Natural killer cell treated with Interleukin-12 subunit alpha and Interleukin-12 subunit beta and Interleukin-15 and Interleukin-18, amount 100 ng/mL, for 72 hours (primary cell): ENCODE data around the gene TRIM44. TPM values are rescaled to one million over a fixed set of nuclear protein-coding genes. Genes with fewer than 3 reads are reported as not detected.
A peak's percentile ranks its signal among the peaks of the same experiment; 100 is the strongest.

Experiments
- ATAC-seq, 2 donors: fragments of 150-1000 bp; cut with Tn5 transposase in 1 of 2; sonication (Bioruptor Pico), chemical (Tn5 transposase) in 1 of 2; 2 replicates each; pipeline ENCODE4 v1.10.0; 2021
- DNase-seq: peaks from one replicate; pipeline ENCODE4 v3.0.0; 2022; ENCODE audit warnings: low spot score
- H3K27ac Mint-ChIP-seq, 2 donors: 1 replicate in 1 of 2; 2 replicates in 1 of 2; pipeline ENCODE4 v1.8.0; 2022; ENCODE audit warnings: mixed read lengths in 2 of 2, mild to moderate bottlenecking in 1 of 2, moderate library complexity in 1 of 2
- H3K27me3 Mint-ChIP-seq, 2 donors: 1 replicate in 1 of 2; 2 replicates in 1 of 2; pipeline ENCODE4 v1.8.0; 2022; ENCODE audit warnings: mixed read lengths in 2 of 2
- H3K36me3 Mint-ChIP-seq: one replicate; pipeline ENCODE4 v1.8.0; 2022; ENCODE audit warnings: mixed read lengths
- H3K4me1 Mint-ChIP-seq, 2 donors: 1 replicate in 1 of 2; 2 replicates in 1 of 2; pipeline ENCODE4 v1.8.0; 2022; ENCODE audit warnings: low read depth in 2 of 2, mixed read lengths in 2 of 2, mild to moderate bottlenecking in 1 of 2
- H3K4me3 Mint-ChIP-seq: one replicate; pipeline ENCODE4 v1.8.0; 2022; ENCODE audit warnings: mixed read lengths
- H3K9me3 Mint-ChIP-seq: 2 replicates; pipeline ENCODE4 v1.8.0; 2022; ENCODE audit warnings: mixed read lengths
- total RNA-seq, 2 donors: library from RNA; stranded (reverse); gene quantifications; one replicate each; pipeline ENCODE4 v1.2.3, GENCODE V29; 2022

The TRIM44 gene
- total RNA-seq, 2 donors from 2014 or later: 38.1 to 40.6 TPM

DNA sequence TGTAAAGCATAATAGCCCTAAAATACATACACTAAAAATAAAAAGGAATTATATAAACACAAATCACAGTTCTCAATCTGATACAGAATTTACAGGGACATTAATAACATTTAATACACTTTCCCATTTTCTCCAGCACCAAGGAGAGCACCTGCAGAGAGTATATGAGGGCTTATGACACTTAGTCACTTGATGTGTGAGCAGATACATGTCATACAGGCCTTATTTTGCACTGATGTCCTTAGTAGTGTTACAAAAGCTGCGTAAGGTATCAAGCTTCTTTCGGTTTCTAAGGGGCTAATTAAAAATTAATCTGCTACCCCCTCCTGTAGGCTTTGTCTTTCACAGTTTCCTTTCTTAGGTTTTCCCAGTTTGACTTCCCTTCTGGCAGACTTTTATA, 61.3 kb downstream of the TRIM44 start:
- no peak for ATAC-seq
- H3K4me1 Mint-ChIP-seq: peaks cover 21 to 26% of the 10 kb centered on the region in 2 donors
- H3K4me3 Mint-ChIP-seq: no peak overlapping the region
- no peak overlapping the region for H3K27ac Mint-ChIP-seq
- H3K27me3 Mint-ChIP-seq: no peaks in the 10 kb centered on the region
- H3K9me3 Mint-ChIP-seq: no peaks in the 10 kb centered on the region
- peaks cover 13% of the 10 kb centered on the region for H3K36me3 Mint-ChIP-seq
- no peak for DNase-seq

DNA sequence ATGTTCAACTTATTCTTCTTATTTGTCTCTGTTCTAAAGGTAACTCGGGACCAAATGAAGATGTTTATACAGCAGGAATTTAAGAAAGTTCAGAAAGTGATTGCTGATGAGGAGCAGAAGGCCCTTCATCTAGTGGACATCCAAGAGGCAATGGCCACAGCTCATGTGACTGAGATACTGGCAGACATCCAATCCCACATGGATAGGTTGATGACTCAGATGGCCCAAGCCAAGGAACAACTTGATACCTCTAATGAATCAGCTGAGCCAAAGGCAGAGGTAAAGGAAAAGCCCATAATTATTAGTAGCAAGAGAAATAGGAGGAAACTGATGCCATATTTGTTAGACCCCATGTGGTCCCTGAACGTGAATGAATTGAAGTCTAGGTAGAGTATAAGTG, 63.3 kb downstream of the TRIM44 start:
- Mint-ChIP-seq H3K27ac (no peak overlapping the region), H3K4me3 (no peak overlapping the region), H3K36me3 (peaks cover 27% of the 10 kb centered on the region), H3K27me3 (no peaks in the 10 kb centered on the region), H3K9me3 (peaks cover 5% of the 10 kb centered on the region), H3K4me1 (peaks cover 18 to 23% of the 10 kb centered on the region in 2 donors)
- DNase-seq: no peak
- ATAC-seq: no peak

DNA sequence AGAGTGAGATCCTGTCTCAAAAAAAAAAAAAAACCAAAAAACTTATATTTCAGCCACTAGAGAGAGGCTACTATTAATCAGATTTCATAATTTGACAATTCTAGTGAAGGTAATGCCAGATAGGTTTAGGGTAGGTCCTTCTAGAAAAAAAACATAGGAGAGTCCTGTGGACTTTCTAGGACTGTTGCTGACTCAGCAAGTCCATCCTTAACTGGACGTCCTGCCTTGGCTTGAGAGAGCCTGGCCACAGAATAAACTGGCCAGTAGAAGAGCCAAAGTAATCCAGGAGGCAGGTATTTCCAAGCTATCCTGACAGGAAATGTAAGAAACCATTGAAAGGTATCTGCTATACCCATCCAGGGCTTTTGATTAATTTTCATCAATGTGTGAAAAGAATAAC, 64.6 kb downstream of the TRIM44 start:
- H3K4me3 Mint-ChIP-seq: no peak overlapping the region
- no peak overlapping the region for H3K27ac Mint-ChIP-seq
- peaks cover 27% of the 10 kb centered on the region for H3K36me3 Mint-ChIP-seq

DNA sequence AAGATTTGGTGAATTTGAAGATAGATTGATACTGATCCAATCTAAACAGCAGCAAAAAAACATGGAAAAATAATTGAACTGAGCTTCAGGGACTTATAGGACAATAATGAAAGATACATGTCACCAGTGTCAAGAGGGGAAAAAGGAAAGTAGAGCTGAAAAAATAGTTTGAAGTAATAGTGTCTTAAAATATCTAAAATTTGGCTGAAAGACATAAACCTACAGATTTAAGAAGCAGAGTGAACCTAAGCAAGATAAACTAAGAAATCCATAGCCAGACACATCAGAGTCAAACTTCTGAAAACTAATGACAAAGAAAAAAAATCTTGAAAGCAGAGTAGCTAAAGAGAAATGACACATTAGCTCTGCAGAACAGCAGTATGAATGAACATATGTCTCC, 67.7 kb downstream of the TRIM44 start:
- no peak overlapping the region for H3K27ac Mint-ChIP-seq
- H3K36me3 Mint-ChIP-seq: peaks cover 32% of the 10 kb centered on the region
- H3K9me3 Mint-ChIP-seq: peaks cover 5% of the 10 kb centered on the region
- no peaks in the 10 kb centered on the region for H3K27me3 Mint-ChIP-seq
- ATAC-seq (no peak), DNase-seq (no peak)
- no peak overlapping the region for H3K4me3 Mint-ChIP-seq
- peaks cover 2 to 13% of the 10 kb centered on the region in 2 donors for H3K4me1 Mint-ChIP-seq

More for the DNA sequence above, 64.6 kb downstream of the TRIM44 start:
- no peaks in the 10 kb centered on the region for H3K27me3 Mint-ChIP-seq
- peaks cover 5% of the 10 kb centered on the region for H3K9me3 Mint-ChIP-seq
- DNase-seq (no peak), ATAC-seq (no peak)
- H3K4me1 Mint-ChIP-seq: peaks cover 11 to 16% of the 10 kb centered on the region in 2 donors

DNA sequence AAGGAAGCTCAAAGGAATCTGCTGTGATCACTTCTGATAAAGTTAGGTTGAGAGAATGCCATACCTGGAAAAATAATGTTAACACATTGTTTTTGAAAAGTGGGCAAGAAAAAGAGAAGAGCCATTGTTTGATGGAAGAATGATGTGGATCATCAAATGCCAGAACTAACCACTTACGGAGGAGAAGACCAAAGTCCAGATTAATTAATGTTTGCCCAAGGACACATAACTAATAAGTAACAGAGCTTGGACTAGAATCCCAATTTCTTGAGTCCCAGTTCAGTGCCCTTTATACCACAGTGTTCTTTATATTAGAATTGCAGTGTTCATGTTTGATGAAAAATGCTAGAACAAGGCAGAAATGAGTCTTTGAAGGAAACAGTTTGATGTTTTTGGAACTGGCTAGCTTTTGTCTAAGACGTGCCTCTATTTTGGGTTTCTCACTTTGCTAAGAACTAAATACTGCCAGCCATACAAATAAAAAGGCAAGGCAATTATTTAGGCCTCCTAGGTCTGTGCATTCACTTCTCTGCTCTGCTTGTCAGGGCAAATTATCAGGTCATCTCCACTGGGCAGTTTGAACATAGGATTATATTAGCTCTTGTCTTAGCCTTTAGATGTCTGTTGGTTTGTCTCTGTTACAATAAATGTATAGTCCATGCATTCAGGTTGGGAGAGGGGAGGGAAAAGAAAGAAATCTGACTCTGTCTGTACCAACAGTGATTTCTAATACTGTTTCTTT, 72.3 kb downstream of the TRIM44 start:
- Mint-ChIP-seq H3K27ac (no peak overlapping the region), H3K9me3 (peaks cover 3% of the 10 kb centered on the region), H3K4me3 (no peak overlapping the region), H3K36me3 (peaks cover 19% of the 10 kb centered on the region), H3K27me3 (no peaks in the 10 kb centered on the region), H3K4me1 (peaks cover 6 to 20% of the 10 kb centered on the region in 2 donors)
- DNase-seq (no peak), ATAC-seq (no peak)

DNA sequence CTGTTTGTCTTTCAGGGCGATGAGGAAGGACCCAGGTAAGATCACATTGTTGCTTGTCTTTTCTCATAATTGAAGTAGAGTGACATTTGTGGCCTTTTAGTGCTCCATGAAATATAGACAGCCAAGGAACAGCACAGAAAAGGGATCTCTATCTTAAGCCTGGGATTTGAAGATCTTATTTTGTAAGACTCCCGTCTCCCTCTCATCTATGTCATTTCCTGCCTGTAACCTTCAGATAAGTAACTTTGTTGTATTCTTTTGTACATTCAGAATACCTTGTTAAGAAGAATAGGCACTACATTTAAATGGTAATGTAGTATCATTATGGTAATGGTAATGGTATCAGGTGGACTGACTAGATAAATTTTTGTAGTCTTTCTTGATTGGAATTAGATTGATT, 72.8 kb downstream of the TRIM44 start:
- ATAC-seq: no peak
- Mint-ChIP-seq H3K27me3 (no peaks in the 10 kb centered on the region), H3K4me1 (peaks cover 6 to 24% of the 10 kb centered on the region in 2 donors), H3K27ac (no peak overlapping the region), H3K36me3 (peaks cover 13% of the 10 kb centered on the region), H3K4me3 (no peak overlapping the region), H3K9me3 (no peaks in the 10 kb centered on the region)
- DNase-seq: no peak

DNA sequence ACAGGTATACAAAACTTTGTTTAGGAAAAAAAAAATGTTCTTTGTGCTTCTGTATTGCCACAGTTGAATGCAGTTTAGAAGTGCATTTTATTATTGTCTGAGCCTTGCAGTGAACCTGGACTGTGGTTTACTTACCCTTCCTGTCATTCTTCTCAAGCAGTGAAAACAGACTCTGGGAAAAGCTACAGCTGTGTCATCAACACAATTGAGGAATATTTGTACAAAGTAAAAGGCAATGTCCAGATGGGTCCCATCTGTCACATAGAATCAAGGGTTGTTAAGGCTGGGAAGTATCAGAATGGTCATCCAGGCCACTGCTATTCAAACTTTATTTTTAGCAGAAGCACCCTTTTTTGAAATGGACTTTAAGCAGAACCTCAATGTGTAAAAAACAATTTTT, 73.3 kb downstream of the TRIM44 start:
- H3K27ac Mint-ChIP-seq: no peak overlapping the region
- no peak for DNase-seq
- ATAC-seq: no peak
- H3K27me3 Mint-ChIP-seq: no peaks in the 10 kb centered on the region
- H3K9me3 Mint-ChIP-seq: no peaks in the 10 kb centered on the region
- no peak overlapping the region for H3K4me3 Mint-ChIP-seq
- peaks cover 8 to 25% of the 10 kb centered on the region in 2 donors for H3K4me1 Mint-ChIP-seq
- H3K36me3 Mint-ChIP-seq: peaks cover 13% of the 10 kb centered on the region

DNA sequence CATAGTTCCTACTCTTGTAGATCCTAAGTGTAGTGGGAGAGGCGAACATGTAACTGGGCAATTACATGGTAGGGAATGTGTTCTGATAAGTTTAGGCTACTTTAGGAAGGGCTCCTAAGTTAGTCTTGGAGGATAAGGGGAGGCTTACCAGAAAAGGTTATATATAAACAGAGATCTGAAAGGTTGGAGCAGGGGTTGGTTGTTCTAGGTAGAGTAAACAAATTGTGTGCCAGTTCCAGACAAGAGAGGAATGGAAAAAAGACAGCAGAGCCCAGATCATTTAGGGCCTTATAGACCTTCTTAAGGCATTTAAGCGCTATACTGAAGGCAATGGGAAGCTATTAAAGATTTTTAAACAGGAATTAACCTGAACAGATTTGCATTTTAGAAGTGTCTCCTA, 74.4 kb downstream of the TRIM44 start:
- DNase-seq (no peak), ATAC-seq (no peak)
- Mint-ChIP-seq H3K4me3 (no peak overlapping the region), H3K9me3 (no peaks in the 10 kb centered on the region), H3K27me3 (no peaks in the 10 kb centered on the region), H3K27ac (no peak overlapping the region), H3K4me1 (peaks cover 12 to 27% of the 10 kb centered on the region in 2 donors), H3K36me3 (peaks cover 13% of the 10 kb centered on the region)

DNA sequence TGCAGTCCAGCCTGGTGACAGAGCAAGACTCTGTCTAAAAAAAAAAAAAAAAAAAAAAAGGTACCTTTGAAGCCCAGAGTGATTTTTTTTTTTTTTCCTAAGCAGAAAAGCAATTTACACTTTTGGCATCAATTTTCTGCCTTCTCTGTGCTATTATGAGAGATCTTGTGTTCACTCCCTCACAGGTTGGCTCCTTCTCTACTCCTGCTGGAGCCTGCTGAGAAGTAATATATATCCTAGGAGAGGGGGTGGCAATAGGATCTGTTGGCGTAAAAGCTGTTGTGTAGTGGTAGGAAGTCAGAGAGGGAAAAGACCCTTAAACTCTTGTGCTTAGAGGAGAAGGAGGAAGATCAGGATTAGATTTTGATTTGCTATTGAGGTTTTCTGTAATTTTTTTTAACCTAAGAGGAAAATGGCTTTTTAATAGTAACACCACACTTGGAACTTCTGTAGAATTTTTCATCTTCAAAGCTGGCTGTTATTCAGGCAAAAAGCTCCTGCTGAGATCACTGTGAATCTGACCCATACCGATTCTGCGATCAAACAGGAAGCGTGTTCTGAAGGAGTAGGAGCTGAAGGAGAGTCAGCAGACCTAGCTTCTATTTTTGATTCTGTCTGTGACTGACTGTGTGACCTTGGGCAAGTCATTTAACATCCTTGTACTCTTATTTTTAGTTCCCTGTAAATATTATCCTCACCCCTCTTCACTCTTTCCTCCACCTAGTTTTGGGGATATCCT, 77.7 kb downstream of the TRIM44 start:
- Mint-ChIP-seq H3K27ac (peak overlapping the region in 1 of 2 donors; percentile 6), H3K4me3 (no peak overlapping the region), H3K36me3 (peaks cover 12% of the 10 kb centered on the region), H3K27me3 (no peaks in the 10 kb centered on the region), H3K4me1 (peaks cover 10 to 23% of the 10 kb centered on the region in 2 donors), H3K9me3 (no peaks in the 10 kb centered on the region)
- DNase-seq (no peak), ATAC-seq (no peak)

DNA sequence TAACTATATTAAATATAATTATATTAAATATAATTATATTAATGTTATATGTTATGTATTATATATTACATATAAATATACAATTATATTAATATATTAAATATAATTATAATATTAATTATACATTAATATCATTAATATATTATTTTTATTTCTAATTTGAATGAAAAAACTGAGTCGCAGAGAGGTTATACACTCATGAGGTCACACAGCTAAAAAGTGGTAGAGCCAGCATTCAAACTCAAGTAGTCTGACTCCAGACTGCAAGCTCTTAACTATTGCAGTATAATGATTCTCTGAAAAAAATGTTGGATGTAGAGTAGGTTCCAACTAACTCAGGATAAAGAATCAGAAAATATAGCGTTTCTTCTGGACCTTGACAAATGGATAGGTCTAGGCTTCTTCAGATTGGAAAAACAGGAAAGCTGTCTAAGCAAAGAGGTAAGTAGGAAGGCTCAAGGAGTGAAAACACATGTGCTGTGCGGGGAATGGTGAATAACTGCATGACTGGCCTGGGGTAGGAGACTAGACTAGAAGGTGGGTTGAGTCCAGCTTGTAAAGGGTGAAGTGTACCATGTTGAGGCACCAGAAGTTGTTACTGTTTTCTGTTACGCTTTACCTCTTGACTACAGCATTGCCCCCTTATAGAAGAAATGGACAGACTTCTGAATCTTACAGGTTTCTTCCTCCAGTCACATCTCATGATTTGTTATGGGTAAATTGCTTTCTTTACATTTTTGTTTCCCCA, 80.3 kb downstream of the TRIM44 start:
- no peak overlapping the region for H3K27ac Mint-ChIP-seq
- H3K4me1 Mint-ChIP-seq: peaks cover 6 to 18% of the 10 kb centered on the region in 2 donors
- DNase-seq (no peak), ATAC-seq (no peak)
- H3K27me3 Mint-ChIP-seq: no peaks in the 10 kb centered on the region
- peaks cover 4% of the 10 kb centered on the region for H3K36me3 Mint-ChIP-seq
- no peak overlapping the region for H3K4me3 Mint-ChIP-seq
- H3K9me3 Mint-ChIP-seq: no peaks in the 10 kb centered on the region

DNA sequence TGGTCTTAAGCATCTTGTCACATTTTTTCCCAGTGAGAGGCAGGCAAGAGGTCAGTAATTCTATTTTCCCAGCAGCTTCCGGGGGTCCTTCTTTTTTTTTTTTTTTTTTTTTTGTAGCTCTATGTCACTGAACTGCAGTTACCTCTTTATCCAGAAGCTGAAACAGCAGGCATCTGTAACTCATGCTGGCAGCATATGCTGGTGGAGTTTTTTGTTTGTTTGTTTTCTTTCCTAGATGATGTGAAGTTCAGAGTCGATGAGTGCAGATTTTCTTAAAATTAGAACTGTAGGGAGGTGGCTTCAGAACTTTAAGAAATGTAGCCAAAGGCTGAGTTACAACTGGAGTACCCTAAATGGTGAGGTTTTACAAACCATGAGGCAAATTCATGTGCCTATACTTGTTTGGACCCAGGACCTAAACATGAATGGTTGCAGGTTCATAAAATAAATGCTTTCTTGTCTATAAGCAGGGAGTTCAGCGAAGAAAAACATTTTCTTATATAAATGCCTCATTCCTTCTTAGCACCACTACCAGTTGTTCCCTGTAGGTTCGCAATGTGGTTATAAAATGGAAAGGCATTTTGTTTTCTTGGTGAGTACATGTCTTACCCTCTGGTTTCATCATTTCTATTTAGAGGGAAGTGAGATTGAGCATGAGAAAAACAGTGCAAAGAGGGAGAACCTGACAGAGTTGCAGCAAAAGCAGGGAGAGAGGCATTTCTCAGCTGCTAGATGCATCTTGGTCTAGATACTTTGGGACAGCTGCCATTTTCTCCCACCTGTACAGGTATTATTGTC, 84.0 kb downstream of the TRIM44 start:
- Mint-ChIP-seq H3K9me3 (no peaks in the 10 kb centered on the region), H3K36me3 (peaks cover 4% of the 10 kb centered on the region), H3K4me3 (no peak overlapping the region), H3K27ac (no peak overlapping the region), H3K27me3 (no peaks in the 10 kb centered on the region), H3K4me1 (peaks cover 0 to 9% of the 10 kb centered on the region in 2 donors)
- no peak for ATAC-seq
- DNase-seq: no peak

DNA sequence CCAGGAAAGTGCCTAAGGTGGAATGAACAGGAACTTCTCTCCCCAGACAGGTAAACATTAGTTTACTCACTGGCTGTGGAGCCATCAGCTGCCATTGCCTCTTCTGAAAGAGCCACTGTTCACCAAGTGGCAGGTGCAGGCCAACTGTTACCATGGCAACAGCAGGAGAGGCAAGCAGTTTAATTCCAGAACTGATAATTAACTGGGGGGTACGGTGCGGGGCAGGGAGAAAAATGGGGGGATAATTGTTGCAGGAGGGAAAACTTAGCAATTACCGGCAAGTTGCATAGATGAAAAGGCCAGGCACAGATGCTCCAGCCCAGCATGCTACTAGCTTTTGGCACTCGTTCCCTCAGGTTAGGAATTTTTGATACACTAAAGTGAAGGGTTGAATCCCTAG, 85.1 kb downstream of the TRIM44 start:
- no peaks in the 10 kb centered on the region for H3K27me3 Mint-ChIP-seq

DNA sequence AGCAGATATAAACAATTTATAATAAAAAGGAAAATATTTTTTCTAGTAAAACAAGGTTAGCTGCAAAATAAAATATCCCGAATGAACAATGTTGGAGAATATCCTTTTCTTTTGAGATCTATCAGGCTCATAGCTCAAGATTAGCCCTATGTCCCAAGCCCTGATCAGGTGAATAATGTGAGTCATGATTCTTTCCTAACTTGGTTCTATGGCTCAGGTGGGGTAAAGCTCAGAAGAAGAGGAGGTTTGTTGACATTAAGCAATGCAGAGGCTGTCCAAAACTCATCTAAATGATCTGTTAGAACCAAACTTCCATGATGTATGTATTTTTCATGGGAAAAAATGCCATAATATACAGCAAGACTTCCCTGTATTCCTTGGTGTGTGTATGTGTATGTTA, 86.1 kb downstream of the TRIM44 start:
- Mint-ChIP-seq H3K4me1 (peaks cover 0 to 16% of the 10 kb centered on the region in 2 donors), H3K27me3 (no peaks in the 10 kb centered on the region)
- ATAC-seq: no peak

More for the DNA sequence above, 85.1 kb downstream of the TRIM44 start:
- no peak for DNase-seq
- Mint-ChIP-seq H3K36me3 (peaks cover 4% of the 10 kb centered on the region), H3K4me3 (no peak overlapping the region), H3K27ac (no peak overlapping the region), H3K4me1 (peaks cover 0 to 16% of the 10 kb centered on the region in 2 donors), H3K9me3 (no peaks in the 10 kb centered on the region)
- ATAC-seq: no peak

More for the DNA sequence above, 86.1 kb downstream of the TRIM44 start:
- Mint-ChIP-seq H3K9me3 (no peaks in the 10 kb centered on the region), H3K36me3 (peaks cover 4% of the 10 kb centered on the region), H3K4me3 (no peak overlapping the region), H3K27ac (no peak overlapping the region)
- DNase-seq: no peak
